Suppressor macrophage treated with lipopolysaccharide for 4 hours (primary cell): Measurements from ENCODE around the gene MBD1.
"Not testable (repeated sequence)": the region's sequence is repeated elsewhere in the genome, so short reads cannot be mapped to it uniquely, and the experiment has no call there.

ENCODE experiments used
- DNase-seq: peaks from one replicate; pipeline ENCODE4 v3.0.0-alpha.2; 2020

MBD1 gene

DNA sequence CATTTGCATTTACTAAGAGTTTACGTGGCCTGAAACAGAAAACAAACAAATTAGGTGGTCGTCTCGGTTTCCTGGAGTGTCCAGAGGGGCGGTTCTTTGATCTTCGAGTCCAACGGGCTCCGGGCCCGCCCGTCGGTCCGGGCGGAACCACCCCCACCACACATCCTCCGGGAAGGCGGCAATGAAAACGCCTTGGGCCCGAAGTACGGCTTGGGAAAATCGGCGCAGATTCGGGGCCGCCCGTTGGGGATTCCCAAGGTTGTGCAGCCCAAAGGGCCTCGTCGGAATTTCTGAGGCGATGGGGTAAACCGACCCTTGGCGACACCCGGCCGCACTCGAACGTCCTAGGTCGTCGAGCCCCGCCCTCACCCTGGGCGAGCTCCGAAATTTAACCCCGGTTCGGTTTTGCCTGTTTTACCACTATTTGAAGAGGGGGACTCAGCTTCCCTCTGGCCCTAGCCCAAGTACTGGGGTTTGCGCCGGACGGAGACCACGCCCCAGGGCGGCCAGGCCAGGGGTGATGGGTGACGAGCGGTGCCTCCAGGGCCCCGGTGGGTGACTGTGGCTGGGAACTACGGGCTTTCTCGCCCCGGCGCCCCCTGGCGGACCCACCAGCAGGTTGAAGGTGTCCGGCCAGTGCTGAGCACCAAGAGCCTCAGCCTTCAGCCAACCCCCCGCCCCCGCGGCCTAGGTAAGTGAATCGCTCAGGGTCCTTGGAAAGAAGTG lies 13.1 kb downstream of the MBD1 start:
- peak; percentile 83 for DNase-seq

DNA sequence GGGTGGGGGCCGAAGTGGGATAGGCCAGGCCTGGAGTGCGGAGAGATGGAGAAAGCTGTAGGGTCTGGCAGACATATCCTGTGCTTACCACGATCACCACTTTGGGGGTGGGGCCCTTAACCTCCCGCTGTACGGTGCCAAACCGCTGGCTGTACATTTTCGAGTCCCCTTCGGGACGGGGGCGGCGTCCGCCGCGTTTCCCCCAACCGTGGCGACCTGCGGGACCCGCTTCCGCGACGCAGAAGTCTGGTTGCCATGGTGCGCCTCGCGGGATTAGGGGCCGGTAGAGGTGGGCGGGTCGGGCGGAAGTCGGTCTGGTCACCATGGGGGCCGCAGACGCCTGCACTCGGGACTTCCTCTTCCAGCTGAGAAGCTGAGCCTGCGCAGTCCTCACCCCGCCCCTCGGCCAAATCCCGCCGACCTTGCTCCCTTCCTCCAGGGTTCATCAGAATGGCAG lies 15.0 kb downstream of the MBD1 start, which contains the start of gene CFAP53:
TSS of gene CFAP53 (minus strand) at position 248 of the 457 bp plus-strand sequence. CDS start at position 157, 91 bp downstream.
- DNase-seq, result peak; percentile 93

DNA sequence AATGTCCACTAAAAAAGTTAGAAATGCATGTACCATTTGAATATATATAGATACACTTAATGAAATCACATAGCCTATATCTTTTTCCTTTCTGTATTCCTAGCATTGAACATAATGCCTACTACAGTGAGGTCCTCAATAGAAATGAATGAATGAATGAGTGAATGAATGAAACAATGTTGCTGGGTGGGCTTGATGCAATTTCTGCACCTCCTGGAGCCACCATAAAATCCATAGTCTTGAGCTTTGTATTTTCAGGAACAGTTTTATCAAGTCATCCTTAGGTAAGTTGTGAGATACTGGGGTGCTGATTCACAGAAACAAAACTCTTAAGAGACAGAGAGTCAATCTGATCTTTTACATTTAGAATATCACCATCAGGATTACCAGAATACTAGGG lies 18.3 kb downstream of the MBD1 start:
- DNase-seq, result no peak

DNA sequence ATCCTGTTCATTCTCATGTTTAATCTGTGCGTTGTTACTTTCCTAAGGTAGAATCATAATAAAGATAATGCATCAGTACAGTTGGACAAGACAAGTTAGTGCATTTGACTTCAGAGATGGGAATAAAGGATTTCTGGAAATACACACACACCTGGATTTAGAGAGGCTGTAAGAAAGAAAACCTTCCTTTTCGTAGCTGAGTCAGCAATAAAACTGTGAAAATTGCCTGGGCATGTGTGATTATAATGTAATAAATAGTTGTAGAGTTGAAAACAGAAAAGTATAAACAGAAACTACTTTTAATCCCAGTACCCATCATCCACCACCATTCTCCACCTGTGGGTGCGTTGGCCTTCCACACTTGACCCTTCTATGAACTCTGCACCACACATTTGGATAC lies 30.4 kb downstream of the MBD1 start:
- DNase-seq, result no peak

- DNase-seq, result no peak
Measured at GRCh38 chr18:50249576-50249975, 31.7 kb downstream of the MBD1 start.

GRCh38 chr18:50247561-50247960 lies 33.8 kb downstream of the MBD1 start:
- DNase-seq, result no peak

DNA sequence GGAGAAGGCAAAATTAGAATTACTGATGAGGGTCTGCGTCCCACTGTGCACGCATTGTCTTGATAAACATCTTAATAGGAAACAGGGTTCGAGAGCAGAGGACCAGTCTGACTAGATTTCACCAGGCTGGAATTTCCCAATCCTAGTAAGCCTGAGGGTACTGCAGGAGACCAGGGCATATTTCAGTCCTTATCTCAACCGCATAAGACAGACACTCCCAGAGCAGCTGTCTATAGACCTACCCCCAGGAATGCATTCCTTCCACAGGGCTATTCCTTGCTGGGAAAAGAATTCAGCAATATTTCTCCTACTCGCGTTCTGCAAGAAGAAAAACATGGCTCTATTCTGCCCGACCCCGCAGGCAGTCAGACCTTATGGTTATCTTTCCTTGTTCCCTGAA lies 39.6 kb downstream of the MBD1 start:
- DNase-seq, result not testable (repeated sequence)

- no peak for DNase-seq
Measured at GRCh38 chr18:50240080-50240563, 41.2 kb downstream of the MBD1 start.

GRCh38 chr18:50232419-50232818 lies 48.9 kb downstream of the MBD1 start:
- no peak for DNase-seq

DNA sequence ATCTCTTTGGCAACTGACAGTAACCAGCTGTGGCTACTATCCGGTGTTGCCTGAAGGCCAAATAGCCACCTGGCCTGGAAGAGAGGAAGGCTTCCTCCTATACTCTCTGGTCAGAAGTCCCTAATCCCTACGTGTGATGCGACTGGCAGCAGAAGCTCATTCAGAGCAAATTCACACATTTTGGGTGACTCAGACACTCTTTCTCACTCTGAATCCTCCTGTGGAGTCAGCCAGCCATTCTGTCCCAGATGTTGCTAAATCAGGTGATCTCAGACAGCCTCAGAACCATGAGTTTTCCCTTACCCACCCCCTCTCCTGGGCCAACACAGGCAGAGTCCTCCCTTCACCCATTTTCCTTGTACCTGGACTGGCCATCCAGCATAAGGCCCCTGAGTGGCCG lies 49.7 kb downstream of the MBD1 start:
- DNase-seq, result no peak

DNA sequence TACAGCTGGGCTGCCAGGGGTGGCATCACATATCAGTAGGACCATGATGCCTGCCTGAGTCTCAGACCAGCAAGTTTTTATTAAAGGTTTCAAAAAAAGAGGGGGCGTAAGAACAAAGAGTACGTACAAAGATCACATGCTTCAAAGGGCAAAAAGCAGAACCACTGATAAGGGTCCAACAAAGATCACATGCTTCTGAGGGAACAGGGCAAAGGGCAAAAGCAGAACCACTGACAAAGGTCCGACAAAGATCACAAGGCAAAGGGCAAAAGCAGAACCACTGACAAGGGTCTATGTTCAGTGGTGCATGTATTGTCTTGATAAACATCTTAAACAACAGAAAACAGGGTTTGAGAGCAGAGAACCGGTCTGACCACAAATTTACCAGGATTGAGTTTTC lies 61.1 kb downstream of the MBD1 start:
- not testable (repeated sequence) for DNase-seq
